LNCAP (cell line): ENCODE measurements around the gene RERE.

ENCODE experiments used
- CTCF ChIP-seq: fragments of 450-650 bp; IDR thresholded peaks from 2 replicates; pipeline ENCODE4 v1.5.1; 2017; ENCODE audit warnings: mild to moderate bottlenecking

RERE gene

DNA sequence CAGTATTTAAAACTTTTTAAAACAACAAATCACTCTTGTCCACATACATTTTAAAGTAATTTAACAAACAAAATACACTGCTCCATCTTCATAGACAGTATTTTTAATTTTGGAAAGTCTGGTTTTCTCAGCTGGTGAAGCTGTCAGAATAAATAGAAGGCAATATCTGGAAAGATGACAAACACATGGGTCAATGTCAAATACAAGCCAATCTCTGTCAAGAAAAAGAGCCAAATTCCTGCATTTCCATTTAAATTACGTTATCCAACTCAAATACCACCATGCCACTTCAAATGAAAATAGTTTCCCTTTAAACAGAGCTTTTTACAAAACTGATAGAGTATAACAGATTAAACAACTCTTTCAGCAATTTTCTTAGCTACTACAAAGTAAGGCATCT lies 176.5 kb downstream of the RERE start:
- TF ChIP-seq CTCF: no peak

- no peak for TF ChIP-seq CTCF
Measured at GRCh38 chr1:8639148-8639547, 178.3 kb downstream of the RERE start.

DNA sequence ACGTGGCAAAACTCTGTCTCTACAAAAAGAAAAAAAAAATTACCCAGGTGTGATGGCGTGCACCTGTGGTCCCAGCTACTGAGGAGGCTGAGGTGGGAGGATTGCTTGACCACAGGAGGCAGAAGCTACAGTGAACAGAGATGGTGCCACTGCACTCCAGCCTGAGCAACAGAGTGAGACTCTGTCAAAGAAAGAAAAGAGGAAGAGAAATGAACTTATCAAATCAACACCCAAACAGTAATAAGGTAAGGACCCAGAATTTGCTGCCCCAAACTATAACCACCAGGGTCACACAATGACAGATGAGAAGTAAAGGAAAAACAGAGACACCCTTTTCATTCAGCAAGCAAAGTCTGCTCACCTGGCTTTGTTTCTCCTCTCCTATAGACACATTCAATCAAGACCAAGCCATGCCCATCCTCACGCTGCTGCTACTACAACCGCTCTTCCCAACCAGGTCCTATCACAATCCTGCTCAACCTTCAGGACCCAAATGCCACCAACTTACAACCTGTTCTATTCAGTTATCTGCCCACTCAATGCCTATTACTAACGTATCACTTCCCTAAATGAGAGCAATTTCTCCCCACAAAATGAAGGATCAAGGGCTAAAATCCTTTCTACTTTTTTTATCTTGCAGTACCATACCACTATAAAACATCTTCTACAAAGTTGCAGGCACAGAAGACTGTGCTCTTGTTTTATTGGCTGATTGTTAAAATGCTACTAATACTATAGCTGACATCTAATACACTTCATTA lies 183.5 kb downstream of the RERE start:
- TF ChIP-seq CTCF: no peak

DNA sequence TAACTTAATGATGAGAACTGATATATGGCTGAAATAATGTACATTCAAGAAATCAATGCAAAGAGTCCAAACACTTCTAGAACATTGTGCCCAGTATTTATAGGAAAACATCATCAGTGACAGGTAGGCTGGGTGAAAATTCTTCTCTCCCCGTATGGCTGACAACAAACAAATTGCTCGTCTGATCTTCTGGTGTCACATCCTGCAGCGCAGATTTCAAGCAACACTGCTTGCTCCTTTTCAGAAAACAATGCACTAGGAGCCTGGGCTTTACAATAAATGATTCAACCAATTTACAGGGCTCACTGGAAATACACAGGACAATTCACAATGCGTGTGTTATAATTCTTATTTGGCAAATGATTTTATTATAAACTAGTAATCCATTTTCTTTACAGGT lies 185.3 kb downstream of the RERE start:
- no peak for TF ChIP-seq CTCF

DNA sequence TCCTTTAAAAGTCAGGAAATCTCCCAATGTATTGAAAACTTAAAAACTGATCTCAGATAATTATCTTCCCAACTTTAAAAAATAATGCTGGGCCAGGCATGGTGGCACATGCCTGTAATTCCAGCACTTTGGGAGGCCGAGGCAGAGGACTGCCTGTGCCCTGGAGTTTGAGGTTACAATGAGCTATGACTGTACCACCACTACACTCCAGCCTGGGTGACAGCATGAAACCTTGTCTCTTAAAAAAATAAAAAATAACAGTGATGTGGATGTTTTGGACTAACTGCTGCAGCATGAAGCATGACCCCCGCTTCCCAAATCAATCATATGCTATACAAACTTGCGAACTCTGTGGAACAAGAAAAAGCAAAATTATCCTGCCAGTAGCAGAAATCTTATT lies 186.3 kb downstream of the RERE start:
- TF ChIP-seq CTCF: no peak

DNA sequence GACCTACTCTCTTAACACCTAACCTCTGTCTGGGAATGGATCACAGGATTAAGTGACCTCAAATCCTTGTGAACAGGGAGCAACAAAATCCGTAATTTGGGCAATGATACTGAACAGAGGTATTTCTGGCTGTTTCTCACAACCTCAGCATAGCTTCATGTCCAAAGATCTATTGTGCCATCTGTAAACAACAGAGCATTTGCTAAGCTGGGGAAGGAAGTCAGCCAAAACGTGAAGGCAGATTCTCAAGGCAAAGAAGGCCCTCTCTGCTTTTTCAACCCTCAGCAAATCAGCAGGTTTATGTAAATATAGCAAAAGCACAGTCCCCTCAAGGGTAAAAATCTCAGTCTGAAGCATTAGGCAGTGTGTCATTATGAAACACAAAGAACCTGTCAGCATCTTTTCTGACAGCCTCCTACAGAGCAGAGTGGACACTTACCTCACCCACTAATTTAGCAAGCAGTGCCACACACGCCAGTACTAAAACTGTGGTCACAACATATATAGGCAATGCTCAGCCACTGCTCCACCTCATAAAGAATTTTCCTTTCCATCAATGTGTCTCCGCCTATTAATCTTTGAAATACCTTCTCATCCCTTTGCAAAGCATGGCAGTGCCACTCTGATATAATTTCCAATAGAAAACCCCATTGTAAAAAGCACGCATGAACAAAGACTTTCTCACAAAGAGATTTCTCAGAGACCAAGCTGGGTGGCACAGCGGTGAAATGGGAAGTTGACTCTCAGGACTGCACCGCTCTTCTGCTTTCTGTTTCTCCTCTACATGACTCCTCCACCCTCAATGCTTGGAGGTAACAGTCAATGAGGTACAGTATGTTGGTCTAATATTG lies 188.0 kb downstream of the RERE start:
- no peak for TF ChIP-seq CTCF

- no peak for TF ChIP-seq CTCF
Measured at GRCh38 chr1:8628606-8629005, 188.8 kb downstream of the RERE start.
